Activated CD4-positive, alpha-beta T cell treated with anti-CD3 and anti-CD28 coated beads, Interleukin-2, amount 10 ng/mL, durations not matched to agents 24 days and 14 days (primary cell): ENCODE measurements around the gene FAM209B. TPM values are rescaled to one million over a fixed set of nuclear protein-coding genes. Genes with fewer than 3 reads are reported as not detected.
A peak's percentile ranks its signal among the peaks of the same experiment; 100 is the strongest.
"Not testable (repeated sequence)": the region's sequence is repeated elsewhere in the genome, so short reads cannot be mapped to it uniquely, and the experiment has no call there.

Source experiments
- DNase-seq: peaks from one replicate; pipeline ENCODE4 v3.0.0; 2022
- H3K27ac Mint-ChIP-seq: one replicate; pipeline ENCODE4 v1.8.0; 2022; ENCODE audit warnings: mild to moderate bottlenecking, mixed read lengths
- H3K27me3 Mint-ChIP-seq: one replicate; pipeline ENCODE4 v1.8.0; 2022; ENCODE audit warnings: mixed read lengths
- H3K36me3 Mint-ChIP-seq: one replicate; pipeline ENCODE4 v1.8.0; 2022; ENCODE audit warnings: low read depth, mild to moderate bottlenecking, mixed read lengths
- H3K4me1 Mint-ChIP-seq: one replicate; pipeline ENCODE4 v1.8.0; 2021; ENCODE audit warnings: mixed read lengths
- H3K4me3 Mint-ChIP-seq: one replicate; pipeline ENCODE4 v1.8.0; 2022; ENCODE audit warnings: mild to moderate bottlenecking, moderate library complexity, mixed read lengths
- H3K9me3 Mint-ChIP-seq: one replicate; pipeline ENCODE4 v1.8.0; 2021; ENCODE audit warnings: mixed read lengths
- intact Hi-C: fragments of 100-400 bp; cut with micrococcal nuclease; formaldehyde crosslinking; loops from one replicate; pipeline ENCODE4 v1.15.1; 2023
- total RNA-seq: library from RNA; stranded (reverse); gene quantifications from 2 replicates; pipeline ENCODE4 v1.2.3, GENCODE V29; 2022

Gene FAM209B
- total RNA-seq, result 1.3 and 1.5 TPM in 2 replicates

- H3K4me3 Mint-ChIP-seq, H3K4me1 Mint-ChIP-seq, H3K27me3 Mint-ChIP-seq, intact Hi-C loops, H3K9me3 Mint-ChIP-seq, H3K36me3 Mint-ChIP-seq, DNase-seq, H3K27ac Mint-ChIP-seq: not testable (repeated sequence)
Measured at GRCh38 chr20:56532946-56533345, at the start of gene FAM209B. FAM209B (plus strand) TSS chr20:56533246; CDS start chr20:56533342, 96 bp downstream.

GRCh38 chr20:56483970-56484369, 49.1 kb upstream of the FAM209B start:
- H3K4me1 Mint-ChIP-seq, result peaks cover 26% of the 10 kb centered on the region
- intact Hi-C loops, result no loop called here
- peaks cover 69% of the 10 kb centered on the region for H3K36me3 Mint-ChIP-seq
- H3K4me3 Mint-ChIP-seq, result peak overlapping the region; percentile 57
- H3K27me3 Mint-ChIP-seq, result no peaks in the 10 kb centered on the region
- no peaks in the 10 kb centered on the region for H3K9me3 Mint-ChIP-seq
- peak overlapping the region; percentile 72 for H3K27ac Mint-ChIP-seq
- DNase-seq, result peak; percentile 55

GRCh38 chr20:56487216-56487615, 45.8 kb upstream of the FAM209B start:
- intact Hi-C loops, result no loop called here
- H3K36me3 Mint-ChIP-seq, result peaks cover 64% of the 10 kb centered on the region

GRCh38 chr20:56488566-56488965, 44.5 kb upstream of the FAM209B start:
- DNase-seq, result no peak
- H3K27ac Mint-ChIP-seq, result no peak overlapping the region
- peaks cover 61% of the 10 kb centered on the region for H3K36me3 Mint-ChIP-seq
- H3K4me1 Mint-ChIP-seq, result peaks cover 17% of the 10 kb centered on the region
- intact Hi-C loops, result no loop called here
- no peaks in the 10 kb centered on the region for H3K9me3 Mint-ChIP-seq
- H3K4me3 Mint-ChIP-seq, result no peak overlapping the region
- no peaks in the 10 kb centered on the region for H3K27me3 Mint-ChIP-seq

More at GRCh38 chr20:56487216-56487615, 45.8 kb upstream of the FAM209B start:
- no peaks in the 10 kb centered on the region for H3K9me3 Mint-ChIP-seq
- H3K27me3 Mint-ChIP-seq, result no peaks in the 10 kb centered on the region
- H3K4me1 Mint-ChIP-seq, result peaks cover 25% of the 10 kb centered on the region
- no peak for DNase-seq
- no peak overlapping the region for H3K27ac Mint-ChIP-seq
- no peak overlapping the region for H3K4me3 Mint-ChIP-seq

GRCh38 chr20:56501116-56501515, 31.9 kb upstream of the FAM209B start:
- intact Hi-C loops, result no loop called here
- Mint-ChIP-seq H3K9me3 (no peaks in the 10 kb centered on the region), H3K27me3 (no peaks in the 10 kb centered on the region), H3K4me3 (no peak overlapping the region), H3K27ac (no peak overlapping the region), H3K36me3 (peaks cover 22% of the 10 kb centered on the region), H3K4me1 (peaks cover 7% of the 10 kb centered on the region)
- DNase-seq, result no peak

GRCh38 chr20:56503916-56504315, 29.1 kb upstream of the FAM209B start:
- intact Hi-C loops, result loop anchor here (1.0 kb wide), 1 partner anchor 104 kb away; no protein-coding TSS in a partner anchor
- peaks cover 7% of the 10 kb centered on the region for H3K4me1 Mint-ChIP-seq
- H3K27me3 Mint-ChIP-seq, result no peaks in the 10 kb centered on the region
- no peaks in the 10 kb centered on the region for H3K9me3 Mint-ChIP-seq
- H3K36me3 Mint-ChIP-seq, result peaks cover 14% of the 10 kb centered on the region
- H3K27ac Mint-ChIP-seq, result no peak overlapping the region
- H3K4me3 Mint-ChIP-seq, result no peak overlapping the region
- DNase-seq, result no peak

- Mint-ChIP-seq H3K36me3 (peaks cover 14% of the 10 kb centered on the region), H3K27ac (no peak overlapping the region), H3K4me3 (no peak overlapping the region), H3K4me1 (peaks cover 8% of the 10 kb centered on the region), H3K9me3 (no peaks in the 10 kb centered on the region), H3K27me3 (no peaks in the 10 kb centered on the region)
- peak; percentile 73 for DNase-seq
- intact Hi-C loops, result loop anchor here (1.0 kb wide), 1 partner anchor 104 kb away; no protein-coding TSS in a partner anchor
Measured at GRCh38 chr20:56504373-56505005, 28.6 kb upstream of the FAM209B start.

- H3K4me3 Mint-ChIP-seq, result no peak overlapping the region
- peaks cover 8% of the 10 kb centered on the region for H3K4me1 Mint-ChIP-seq
- H3K36me3 Mint-ChIP-seq, result peaks cover 14% of the 10 kb centered on the region
- intact Hi-C loops, result no loop called here
- H3K27me3 Mint-ChIP-seq, result no peaks in the 10 kb centered on the region
- no peak overlapping the region for H3K27ac Mint-ChIP-seq
- no peaks in the 10 kb centered on the region for H3K9me3 Mint-ChIP-seq
- no peak for DNase-seq
Measured at GRCh38 chr20:56506103-56506502, 26.9 kb upstream of the FAM209B start.

GRCh38 chr20:56511926-56512325, 21.1 kb upstream of the FAM209B start:
- no peaks in the 10 kb centered on the region for H3K27me3 Mint-ChIP-seq
- peaks cover 2% of the 10 kb centered on the region for H3K4me1 Mint-ChIP-seq
- intact Hi-C loops, result no loop called here
- DNase-seq, result no peak
- H3K36me3 Mint-ChIP-seq, result peaks cover 26% of the 10 kb centered on the region
- no peak overlapping the region for H3K27ac Mint-ChIP-seq
- no peaks in the 10 kb centered on the region for H3K9me3 Mint-ChIP-seq
- no peak overlapping the region for H3K4me3 Mint-ChIP-seq

- no peaks in the 10 kb centered on the region for H3K27me3 Mint-ChIP-seq
- H3K36me3 Mint-ChIP-seq, result peaks cover 34% of the 10 kb centered on the region
- no peak overlapping the region for H3K27ac Mint-ChIP-seq
- DNase-seq, result no peak
- no peak overlapping the region for H3K4me3 Mint-ChIP-seq
- no peaks in the 10 kb centered on the region for H3K9me3 Mint-ChIP-seq
- H3K4me1 Mint-ChIP-seq, result peaks cover 2% of the 10 kb centered on the region
- intact Hi-C loops, result no loop called here
Measured at GRCh38 chr20:56513161-56514150, 19.6 kb upstream of the FAM209B start.

- Mint-ChIP-seq H3K36me3 (peaks cover 63% of the 10 kb centered on the region), H3K27me3 (no peaks in the 10 kb centered on the region), H3K4me3 (no peak overlapping the region), H3K27ac (no peak overlapping the region), H3K9me3 (peaks cover 18% of the 10 kb centered on the region), H3K4me1 (no peaks in the 10 kb centered on the region)
- no peak for DNase-seq
- intact Hi-C loops, result loop anchor here (1.0 kb wide), 1 partner anchor 116 kb away; no protein-coding TSS in a partner anchor
Measured at GRCh38 chr20:56516631-56517030, 16.4 kb upstream of the FAM209B start.

- peaks cover 18% of the 10 kb centered on the region for H3K9me3 Mint-ChIP-seq
- H3K4me3 Mint-ChIP-seq, result no peak overlapping the region
- peaks cover 68% of the 10 kb centered on the region for H3K36me3 Mint-ChIP-seq
- H3K27ac Mint-ChIP-seq, result no peak overlapping the region
- H3K4me1 Mint-ChIP-seq, result no peaks in the 10 kb centered on the region
- no peaks in the 10 kb centered on the region for H3K27me3 Mint-ChIP-seq
- intact Hi-C loops, result no loop called here
- no peak for DNase-seq
Measured at GRCh38 chr20:56517211-56517610, 15.8 kb upstream of the FAM209B start.

GRCh38 chr20:56517641-56518040, 15.4 kb upstream of the FAM209B start:
- no peak overlapping the region for H3K4me3 Mint-ChIP-seq
- intact Hi-C loops, result no loop called here
- no peaks in the 10 kb centered on the region for H3K27me3 Mint-ChIP-seq
- no peaks in the 10 kb centered on the region for H3K4me1 Mint-ChIP-seq
- H3K9me3 Mint-ChIP-seq, result peaks cover 18% of the 10 kb centered on the region
- H3K36me3 Mint-ChIP-seq, result peaks cover 71% of the 10 kb centered on the region
- DNase-seq, result no peak
- H3K27ac Mint-ChIP-seq, result no peak overlapping the region

- no peak overlapping the region for H3K4me3 Mint-ChIP-seq
- peaks cover under 1% of the 10 kb centered on the region for H3K4me1 Mint-ChIP-seq
Measured at GRCh38 chr20:56518126-56518525, 14.9 kb upstream of the FAM209B start.

More at GRCh38 chr20:56518126-56518525, 14.9 kb upstream of the FAM209B start:
- DNase-seq, result no peak
- Mint-ChIP-seq H3K36me3 (peaks cover 70% of the 10 kb centered on the region), H3K9me3 (peaks cover 18% of the 10 kb centered on the region), H3K27me3 (no peaks in the 10 kb centered on the region), H3K27ac (no peak overlapping the region)
- intact Hi-C loops, result no loop called here
